ENCODE results near the gene SUPT3H. TPM values are rescaled to one million over a fixed set of nuclear protein-coding genes. Genes with fewer than 3 reads are reported as not detected.

SUPT3H gene
- total and polyA plus RNA-seq, 2 of the 13 experiments (the other 11 are each of a cell fraction or from before 2014, with no cell fraction given): 11.9 to 36.1 TPM

DNA sequence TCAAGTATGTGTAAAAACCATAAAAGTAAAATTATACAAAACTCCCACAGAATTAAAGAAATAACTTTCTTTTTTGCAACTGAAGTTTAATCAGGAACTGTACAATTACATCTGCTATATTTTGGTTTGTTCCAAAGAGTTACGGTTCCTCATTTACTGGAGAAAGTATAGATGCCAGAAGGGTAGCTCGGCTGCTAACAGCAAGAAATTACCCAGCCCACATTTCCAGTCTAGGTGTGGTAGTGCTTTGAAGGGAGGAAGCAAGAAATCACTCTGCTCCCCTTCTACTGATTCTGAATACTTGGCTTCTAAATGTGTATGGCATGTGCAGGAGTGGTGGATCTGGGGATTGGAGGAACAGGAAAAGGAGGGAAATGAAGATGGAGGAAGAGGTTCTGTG is 549.0 kb downstream of the SUPT3H start (continued):
- TF ChIP-seq, protein P1, sequence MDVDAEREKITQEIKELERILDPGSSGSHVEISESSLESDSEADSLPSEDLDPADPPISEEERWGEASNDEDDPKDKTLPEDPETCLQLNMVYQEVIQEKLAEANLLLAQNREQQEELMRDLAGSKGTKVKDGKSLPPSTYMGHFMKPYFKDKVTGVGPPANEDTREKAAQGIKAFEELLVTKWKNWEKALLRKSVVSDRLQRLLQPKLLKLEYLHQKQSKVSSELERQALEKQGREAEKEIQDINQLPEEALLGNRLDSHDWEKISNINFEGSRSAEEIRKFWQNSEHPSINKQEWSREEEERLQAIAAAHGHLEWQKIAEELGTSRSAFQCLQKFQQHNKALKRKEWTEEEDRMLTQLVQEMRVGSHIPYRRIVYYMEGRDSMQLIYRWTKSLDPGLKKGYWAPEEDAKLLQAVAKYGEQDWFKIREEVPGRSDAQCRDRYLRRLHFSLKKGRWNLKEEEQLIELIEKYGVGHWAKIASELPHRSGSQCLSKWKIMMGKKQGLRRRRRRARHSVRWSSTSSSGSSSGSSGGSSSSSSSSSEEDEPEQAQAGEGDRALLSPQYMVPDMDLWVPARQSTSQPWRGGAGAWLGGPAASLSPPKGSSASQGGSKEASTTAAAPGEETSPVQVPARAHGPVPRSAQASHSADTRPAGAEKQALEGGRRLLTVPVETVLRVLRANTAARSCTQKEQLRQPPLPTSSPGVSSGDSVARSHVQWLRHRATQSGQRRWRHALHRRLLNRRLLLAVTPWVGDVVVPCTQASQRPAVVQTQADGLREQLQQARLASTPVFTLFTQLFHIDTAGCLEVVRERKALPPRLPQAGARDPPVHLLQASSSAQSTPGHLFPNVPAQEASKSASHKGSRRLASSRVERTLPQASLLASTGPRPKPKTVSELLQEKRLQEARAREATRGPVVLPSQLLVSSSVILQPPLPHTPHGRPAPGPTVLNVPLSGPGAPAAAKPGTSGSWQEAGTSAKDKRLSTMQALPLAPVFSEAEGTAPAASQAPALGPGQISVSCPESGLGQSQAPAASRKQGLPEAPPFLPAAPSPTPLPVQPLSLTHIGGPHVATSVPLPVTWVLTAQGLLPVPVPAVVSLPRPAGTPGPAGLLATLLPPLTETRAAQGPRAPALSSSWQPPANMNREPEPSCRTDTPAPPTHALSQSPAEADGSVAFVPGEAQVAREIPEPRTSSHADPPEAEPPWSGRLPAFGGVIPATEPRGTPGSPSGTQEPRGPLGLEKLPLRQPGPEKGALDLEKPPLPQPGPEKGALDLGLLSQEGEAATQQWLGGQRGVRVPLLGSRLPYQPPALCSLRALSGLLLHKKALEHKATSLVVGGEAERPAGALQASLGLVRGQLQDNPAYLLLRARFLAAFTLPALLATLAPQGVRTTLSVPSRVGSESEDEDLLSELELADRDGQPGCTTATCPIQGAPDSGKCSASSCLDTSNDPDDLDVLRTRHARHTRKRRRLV (CRISPR knock-in tag; IDR thresholded peaks at IDR 0.05): no peak
- TF ChIP-seq ZNF230 (CRISPR knock-in tag; IDR thresholded peaks at IDR 0.05) (no peak), ZNF883 (CRISPR knock-in tag; IDR thresholded peaks at IDR 0.05; ENCODE audit: not compliant biosample characterization) (no peak), SMAD3 (CRISPR knock-in tag; IDR thresholded peaks at IDR 0.05) (no peak), FOXK1 (CRISPR knock-in tag; IDR thresholded peaks at IDR 0.05; ENCODE audit: borderline replicate concordance, low read depth) (no peak), CBX5 (CRISPR knock-in tag; IDR thresholded peaks at IDR 0.05; ENCODE audit: borderline replicate concordance) (no peak), U2AF1 (optimal IDR thresholded peaks at IDR 0.05; ENCODE audit: low read depth, low read length) (no peak), ZNF703 (CRISPR knock-in tag; IDR thresholded peaks at IDR 0.05; ENCODE audit: borderline replicate concordance) (no peak)
- TF ChIP-seq, protein P2, sequence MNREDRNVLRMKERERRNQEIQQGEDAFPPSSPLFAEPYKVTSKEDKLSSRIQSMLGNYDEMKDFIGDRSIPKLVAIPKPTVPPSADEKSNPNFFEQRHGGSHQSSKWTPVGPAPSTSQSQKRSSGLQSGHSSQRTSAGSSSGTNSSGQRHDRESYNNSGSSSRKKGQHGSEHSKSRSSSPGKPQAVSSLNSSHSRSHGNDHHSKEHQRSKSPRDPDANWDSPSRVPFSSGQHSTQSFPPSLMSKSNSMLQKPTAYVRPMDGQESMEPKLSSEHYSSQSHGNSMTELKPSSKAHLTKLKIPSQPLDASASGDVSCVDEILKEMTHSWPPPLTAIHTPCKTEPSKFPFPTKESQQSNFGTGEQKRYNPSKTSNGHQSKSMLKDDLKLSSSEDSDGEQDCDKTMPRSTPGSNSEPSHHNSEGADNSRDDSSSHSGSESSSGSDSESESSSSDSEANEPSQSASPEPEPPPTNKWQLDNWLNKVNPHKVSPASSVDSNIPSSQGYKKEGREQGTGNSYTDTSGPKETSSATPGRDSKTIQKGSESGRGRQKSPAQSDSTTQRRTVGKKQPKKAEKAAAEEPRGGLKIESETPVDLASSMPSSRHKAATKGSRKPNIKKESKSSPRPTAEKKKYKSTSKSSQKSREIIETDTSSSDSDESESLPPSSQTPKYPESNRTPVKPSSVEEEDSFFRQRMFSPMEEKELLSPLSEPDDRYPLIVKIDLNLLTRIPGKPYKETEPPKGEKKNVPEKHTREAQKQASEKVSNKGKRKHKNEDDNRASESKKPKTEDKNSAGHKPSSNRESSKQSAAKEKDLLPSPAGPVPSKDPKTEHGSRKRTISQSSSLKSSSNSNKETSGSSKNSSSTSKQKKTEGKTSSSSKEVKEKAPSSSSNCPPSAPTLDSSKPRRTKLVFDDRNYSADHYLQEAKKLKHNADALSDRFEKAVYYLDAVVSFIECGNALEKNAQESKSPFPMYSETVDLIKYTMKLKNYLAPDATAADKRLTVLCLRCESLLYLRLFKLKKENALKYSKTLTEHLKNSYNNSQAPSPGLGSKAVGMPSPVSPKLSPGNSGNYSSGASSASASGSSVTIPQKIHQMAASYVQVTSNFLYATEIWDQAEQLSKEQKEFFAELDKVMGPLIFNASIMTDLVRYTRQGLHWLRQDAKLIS (CRISPR knock-in tag; IDR thresholded peaks at IDR 0.05): no peak
- TF ChIP-seq, protein P3, sequence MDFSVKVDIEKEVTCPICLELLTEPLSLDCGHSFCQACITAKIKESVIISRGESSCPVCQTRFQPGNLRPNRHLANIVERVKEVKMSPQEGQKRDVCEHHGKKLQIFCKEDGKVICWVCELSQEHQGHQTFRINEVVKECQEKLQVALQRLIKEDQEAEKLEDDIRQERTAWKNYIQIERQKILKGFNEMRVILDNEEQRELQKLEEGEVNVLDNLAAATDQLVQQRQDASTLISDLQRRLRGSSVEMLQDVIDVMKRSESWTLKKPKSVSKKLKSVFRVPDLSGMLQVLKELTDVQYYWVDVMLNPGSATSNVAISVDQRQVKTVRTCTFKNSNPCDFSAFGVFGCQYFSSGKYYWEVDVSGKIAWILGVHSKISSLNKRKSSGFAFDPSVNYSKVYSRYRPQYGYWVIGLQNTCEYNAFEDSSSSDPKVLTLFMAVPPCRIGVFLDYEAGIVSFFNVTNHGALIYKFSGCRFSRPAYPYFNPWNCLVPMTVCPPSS (IDR thresholded peaks at IDR 0.05): no peak
- TF ChIP-seq, protein P4, sequence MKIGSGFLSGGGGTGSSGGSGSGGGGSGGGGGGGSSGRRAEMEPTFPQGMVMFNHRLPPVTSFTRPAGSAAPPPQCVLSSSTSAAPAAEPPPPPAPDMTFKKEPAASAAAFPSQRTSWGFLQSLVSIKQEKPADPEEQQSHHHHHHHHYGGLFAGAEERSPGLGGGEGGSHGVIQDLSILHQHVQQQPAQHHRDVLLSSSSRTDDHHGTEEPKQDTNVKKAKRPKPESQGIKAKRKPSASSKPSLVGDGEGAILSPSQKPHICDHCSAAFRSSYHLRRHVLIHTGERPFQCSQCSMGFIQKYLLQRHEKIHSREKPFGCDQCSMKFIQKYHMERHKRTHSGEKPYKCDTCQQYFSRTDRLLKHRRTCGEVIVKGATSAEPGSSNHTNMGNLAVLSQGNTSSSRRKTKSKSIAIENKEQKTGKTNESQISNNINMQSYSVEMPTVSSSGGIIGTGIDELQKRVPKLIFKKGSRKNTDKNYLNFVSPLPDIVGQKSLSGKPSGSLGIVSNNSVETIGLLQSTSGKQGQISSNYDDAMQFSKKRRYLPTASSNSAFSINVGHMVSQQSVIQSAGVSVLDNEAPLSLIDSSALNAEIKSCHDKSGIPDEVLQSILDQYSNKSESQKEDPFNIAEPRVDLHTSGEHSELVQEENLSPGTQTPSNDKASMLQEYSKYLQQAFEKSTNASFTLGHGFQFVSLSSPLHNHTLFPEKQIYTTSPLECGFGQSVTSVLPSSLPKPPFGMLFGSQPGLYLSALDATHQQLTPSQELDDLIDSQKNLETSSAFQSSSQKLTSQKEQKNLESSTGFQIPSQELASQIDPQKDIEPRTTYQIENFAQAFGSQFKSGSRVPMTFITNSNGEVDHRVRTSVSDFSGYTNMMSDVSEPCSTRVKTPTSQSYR (CRISPR knock-in tag; IDR thresholded peaks at IDR 0.05; ENCODE audit: borderline replicate concordance): no peak

Measured in HepG2 (cell line).